ENCODE results near the gene KRTAP5-4. TPM values are rescaled to one million over a fixed set of nuclear protein-coding genes. Genes with fewer than 3 reads are reported as not detected.
"Not testable (repeated sequence)": the region's sequence is repeated elsewhere in the genome, so short reads cannot be mapped to it uniquely, and the experiment has no call there.

Gene KRTAP5-4
- total RNA-seq, 1 donor from 2014 or later = not detected

- Mint-ChIP-seq H3K4me3 (no peak overlapping the region), H3K27me3 (peaks cover 15% of the 10 kb centered on the region), H3K27ac (no peak overlapping the region), H3K4me1 (peaks cover 21% of the 10 kb centered on the region), H3K9me3 (no peaks in the 10 kb centered on the region), H3K36me3 (ENCODE audit: low read depth) (no peaks in the 10 kb centered on the region)
- CTCF ChIA-PET = no interaction called here
- intact Hi-C loops (cut with micrococcal nuclease) = no loop called here
- ATAC-seq (ENCODE audit: low read depth) (no peak), DNase-seq (no peak)
- no peak for TF ChIP-seq CTCF (IDR thresholded peaks at IDR 0.05)
- POLR2A ChIA-PET = no interaction called here
Measured at GRCh38 chr11:1604181-1604580, 17.8 kb downstream of the KRTAP5-4 start.

- Mint-ChIP-seq H3K27me3 (peaks cover 15% of the 10 kb centered on the region), H3K4me1 (peaks cover 21% of the 10 kb centered on the region), H3K36me3 (ENCODE audit: low read depth) (no peaks in the 10 kb centered on the region), H3K27ac (no peak overlapping the region), H3K4me3 (no peak overlapping the region), H3K9me3 (no peaks in the 10 kb centered on the region)
- ChIA-PET POLR2A (no interaction called here), CTCF (no interaction called here)
- no peak for ATAC-seq (ENCODE audit: low read depth)
- TF ChIP-seq CTCF (IDR thresholded peaks at IDR 0.05) = no peak
- no peak for DNase-seq
- intact Hi-C loops (cut with micrococcal nuclease) = no loop called here
Measured at GRCh38 chr11:1603629-1604028, 18.3 kb downstream of the KRTAP5-4 start.

GRCh38 chr11:1601663-1602062 is 20.3 kb downstream of the KRTAP5-4 start:
- H3K27me3 Mint-ChIP-seq = peaks cover 21% of the 10 kb centered on the region
- POLR2A ChIA-PET = not testable (repeated sequence)

GRCh38 chr11:1600626-1601025 is 21.3 kb downstream of the KRTAP5-4 start:
- peaks cover 12% of the 10 kb centered on the region for H3K4me1 Mint-ChIP-seq
- no peak for TF ChIP-seq CTCF (IDR thresholded peaks at IDR 0.05)
- H3K4me3 Mint-ChIP-seq = no peak overlapping the region
- no peaks in the 10 kb centered on the region for H3K36me3 Mint-ChIP-seq (ENCODE audit: low read depth)
- ChIA-PET POLR2A (interaction anchor here (0.5 kb wide), 1 partner anchor 21 kb away, joined by 7 read pairs; no protein-coding TSS in a partner anchor), CTCF (interaction anchor here (0.7 kb wide), 1 partner anchor 27 kb away, joined by 3 read pairs; no protein-coding TSS in a partner anchor)
- ATAC-seq (ENCODE audit: low read depth) (no peak), DNase-seq (no peak)
- H3K27me3 Mint-ChIP-seq = peaks cover 28% of the 10 kb centered on the region
- H3K9me3 Mint-ChIP-seq = no peaks in the 10 kb centered on the region
- H3K27ac Mint-ChIP-seq = no peak overlapping the region
- intact Hi-C loops (cut with micrococcal nuclease) = no loop called here

More at GRCh38 chr11:1601663-1602062, 20.3 kb downstream of the KRTAP5-4 start:
- H3K4me3 Mint-ChIP-seq; H3K9me3 Mint-ChIP-seq; DNase-seq; H3K36me3 Mint-ChIP-seq (ENCODE audit: low read depth); intact Hi-C loops (cut with micrococcal nuclease); H3K27ac Mint-ChIP-seq: not testable (repeated sequence)
- peak; percentile 54 for ATAC-seq (ENCODE audit: low read depth)
- peaks cover 19% of the 10 kb centered on the region for H3K4me1 Mint-ChIP-seq
- CTCF ChIA-PET = interaction anchor here (0.7 kb wide), 1 partner anchor 26 kb away, joined by 3 read pairs; no protein-coding TSS in a partner anchor

- POLR2A ChIA-PET = interaction anchor here (0.6 kb wide), 1 partner anchor 27 kb away, joined by 6 read pairs; no protein-coding TSS in a partner anchor
- DNase-seq = no peak
- Mint-ChIP-seq H3K4me3 (no peak overlapping the region), H3K4me1 (peaks cover 15% of the 10 kb centered on the region), H3K36me3 (ENCODE audit: low read depth) (no peaks in the 10 kb centered on the region), H3K27ac (no peak overlapping the region), H3K9me3 (no peaks in the 10 kb centered on the region), H3K27me3 (peaks cover 34% of the 10 kb centered on the region)
- no peak for ATAC-seq (ENCODE audit: low read depth)
- CTCF ChIA-PET = no interaction called here
- TF ChIP-seq CTCF (IDR thresholded peaks at IDR 0.05) = no peak
- intact Hi-C loops (cut with micrococcal nuclease) = no loop called here
Measured at GRCh38 chr11:1598816-1599215, 23.1 kb downstream of the KRTAP5-4 start.

- DNase-seq; H3K4me3 Mint-ChIP-seq; H3K36me3 Mint-ChIP-seq (ENCODE audit: low read depth); CTCF ChIA-PET; intact Hi-C loops (cut with micrococcal nuclease); POLR2A ChIA-PET; H3K27ac Mint-ChIP-seq; ATAC-seq (ENCODE audit: low read depth); H3K9me3 Mint-ChIP-seq: not testable (repeated sequence)
- Mint-ChIP-seq H3K27me3 (peaks cover 36% of the 10 kb centered on the region), H3K4me1 (peaks cover 15% of the 10 kb centered on the region)
Measured at GRCh38 chr11:1598406-1598805, 23.5 kb downstream of the KRTAP5-4 start.
